Measurements from ENCODE around the gene CCS. TPM values are rescaled to one million over a fixed set of nuclear protein-coding genes. Genes with fewer than 3 reads are reported as not detected.

CCS gene
- total and polyA plus RNA-seq, 8 donors, result 16.9 to 125 (median 20.8) TPM

DNA sequence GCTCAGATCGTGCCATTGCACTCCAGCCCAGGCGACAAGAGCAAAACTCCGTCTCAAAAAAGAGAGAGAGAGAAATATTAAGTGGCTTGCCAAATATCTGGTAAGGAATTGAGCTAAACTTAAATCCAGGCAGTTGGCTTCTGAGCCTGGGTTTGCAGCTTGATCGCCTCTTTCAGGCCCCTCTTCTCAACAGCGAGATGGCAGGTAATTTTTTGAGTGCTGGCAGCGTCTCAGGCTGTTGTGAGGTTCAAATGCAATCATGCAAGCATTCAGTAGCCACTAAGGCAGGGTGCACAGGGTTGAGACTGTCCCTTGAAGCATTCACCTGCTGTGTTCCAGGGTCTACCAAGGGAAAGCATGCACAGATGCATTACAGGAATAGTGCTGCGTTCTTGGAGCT, 23.9 kb upstream of the CCS start:
- H3K27me3 ChIP-seq, result no peaks in the 10 kb centered on the region
- no peaks in the 10 kb centered on the region for H3K36me3 ChIP-seq
- H3K27ac ChIP-seq, result no peak overlapping the region
- DNase-seq, result no peak
- no peaks in the 10 kb centered on the region for H3K9me3 ChIP-seq
- WGBS, 2 donors, result 80 to 90% methylated on average over 7 of the region's 7 CpGs
- FAIRE-seq, result no peak
- intact Hi-C loops (cut with DNase I), result no loop called here
- peaks cover 0 to 4% (median 0%) of the 10 kb centered on the region in 3 donors for H3K4me1 ChIP-seq
- no peak overlapping the region for H3K4me3 ChIP-seq
- no peak for ATAC-seq
- TF ChIP-seq CTCF (IDR thresholded peaks at IDR 0.05), result no peak

DNA sequence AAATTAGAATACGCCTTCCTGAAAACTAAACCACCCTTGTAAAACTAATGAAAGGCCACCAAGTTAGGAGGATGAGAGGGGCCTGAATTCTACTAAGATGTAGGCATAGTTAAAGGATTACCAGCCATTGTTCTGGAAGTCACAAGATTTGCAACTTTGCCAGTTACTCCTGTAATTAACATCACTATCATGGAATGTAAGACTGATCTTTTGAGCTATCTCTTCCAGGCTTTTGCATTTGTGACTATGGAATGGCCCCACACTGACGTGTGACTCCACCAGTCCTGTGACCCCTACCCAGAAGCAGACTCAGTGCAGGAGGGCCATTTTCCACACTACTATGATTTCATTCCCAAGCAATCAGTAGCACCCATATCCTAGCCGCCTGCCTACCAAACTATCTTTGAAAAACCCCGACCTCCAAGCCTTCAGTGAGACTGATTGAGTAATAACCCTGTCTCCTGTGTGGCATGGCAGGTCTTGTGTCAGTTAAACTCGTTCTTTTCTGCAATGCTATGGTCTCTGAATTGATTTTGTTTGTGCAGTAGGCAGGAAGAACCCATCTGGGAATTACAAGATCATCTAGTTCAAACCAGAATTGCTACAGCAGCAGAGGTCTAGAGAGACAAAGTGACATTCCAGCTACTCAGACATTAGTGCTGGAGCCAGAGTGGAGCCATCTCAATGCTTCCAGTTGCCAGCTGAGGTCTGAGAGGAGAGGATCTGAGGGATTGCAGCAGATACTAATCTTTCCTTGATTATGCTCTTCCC, 22.7 kb upstream of the CCS start:
- DNase-seq, result no peak
- no peak for TF ChIP-seq CTCF (IDR thresholded peaks at IDR 0.05)
- H3K4me1 ChIP-seq, result peaks cover 0 to 4% (median 0%) of the 10 kb centered on the region in 3 donors
- intact Hi-C loops (cut with DNase I), result no loop called here
- FAIRE-seq, result no peak
- no peak overlapping the region for H3K27ac ChIP-seq
- ATAC-seq, result no peak
- H3K27me3 ChIP-seq, result no peaks in the 10 kb centered on the region
- H3K36me3 ChIP-seq, result no peaks in the 10 kb centered on the region
- no peak overlapping the region for H3K4me3 ChIP-seq
- H3K9me3 ChIP-seq, result no peaks in the 10 kb centered on the region
- WGBS, 2 donors, result 47 to 50% methylated on average over 5 of the region's 5 CpGs

DNA sequence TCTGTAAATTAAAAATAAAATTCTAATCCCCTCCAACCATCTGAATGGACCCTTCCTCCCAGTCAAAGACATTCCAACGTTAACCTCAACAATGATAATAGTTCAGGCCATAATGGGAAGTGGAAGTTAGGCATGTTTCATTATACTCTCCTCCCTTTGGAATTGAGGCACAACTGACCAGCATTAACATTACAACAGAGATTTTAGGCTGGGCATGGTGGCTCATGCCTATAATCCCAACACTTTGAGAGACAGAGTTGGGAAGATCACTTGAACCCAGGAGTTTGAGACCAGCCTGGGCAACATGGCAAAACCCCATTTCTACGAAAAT, 22.2 kb upstream of the CCS start:
- FAIRE-seq (no peak), ATAC-seq (no peak), DNase-seq (no peak)
- Histone ChIP-seq H3K36me3 (no peaks in the 10 kb centered on the region), H3K27me3 (no peaks in the 10 kb centered on the region), H3K9me3 (no peaks in the 10 kb centered on the region), H3K27ac (no peak overlapping the region), H3K4me3 (no peak overlapping the region), H3K4me1 (peaks cover 0 to 4% (median 0%) of the 10 kb centered on the region in 3 donors)
- no peak for TF ChIP-seq CTCF (IDR thresholded peaks at IDR 0.05)
- WGBS, 2 donors, result 44 to 52% methylated on average over 2 of the region's 2 CpGs
- intact Hi-C loops (cut with DNase I), result no loop called here

DNA sequence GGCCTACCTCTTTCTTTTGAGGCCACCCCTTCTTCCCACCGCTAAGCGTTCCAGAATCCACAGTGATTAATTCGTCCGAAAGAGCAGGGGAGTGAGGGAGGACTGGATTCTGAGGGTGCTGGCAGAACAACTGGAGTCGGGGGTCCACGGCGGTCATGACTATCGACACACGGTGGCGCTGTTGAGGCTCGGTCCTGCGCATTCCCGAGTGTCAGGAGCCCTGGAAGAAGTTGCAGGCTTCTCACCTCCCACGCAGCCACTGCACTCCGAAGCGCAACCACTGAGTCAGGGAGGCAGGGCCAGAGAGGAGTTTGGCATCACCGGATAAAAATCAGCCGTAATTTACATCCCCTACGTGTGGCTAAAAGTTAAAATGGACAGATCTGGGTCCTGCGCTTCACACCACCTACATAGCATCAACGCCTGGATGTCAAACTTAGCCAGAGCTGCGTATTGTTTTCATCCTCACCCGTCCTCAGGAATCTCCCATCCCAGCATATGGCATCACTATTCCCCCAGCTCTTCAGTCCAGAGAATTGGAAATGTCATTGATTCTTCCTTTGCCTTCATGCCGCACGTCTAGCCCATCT, 13.9 kb upstream of the CCS start:
- no peak overlapping the region for H3K27ac ChIP-seq
- no peaks in the 10 kb centered on the region for H3K27me3 ChIP-seq
- no peaks in the 10 kb centered on the region for H3K4me1 ChIP-seq
- peak; percentile 85 to 99 (median 96) for ATAC-seq
- no peak overlapping the region for H3K4me3 ChIP-seq
- no peak for FAIRE-seq
- peak; percentile 63 to 93 (median 78) for DNase-seq
- 16 to 18% methylated on average over 25 of the region's 25 CpGs for WGBS, 2 donors
- no peaks in the 10 kb centered on the region for H3K36me3 ChIP-seq
- intact Hi-C loops (cut with DNase I), result loop anchor here in 1 of 3 donors (2.0 kb wide), 1 partner anchor 100 kb away; no protein-coding TSS in a partner anchor
- no peaks in the 10 kb centered on the region for H3K9me3 ChIP-seq
- TF ChIP-seq CTCF (IDR thresholded peaks at IDR 0.05), result peak; percentile 54 to 76 (median 72)

DNA sequence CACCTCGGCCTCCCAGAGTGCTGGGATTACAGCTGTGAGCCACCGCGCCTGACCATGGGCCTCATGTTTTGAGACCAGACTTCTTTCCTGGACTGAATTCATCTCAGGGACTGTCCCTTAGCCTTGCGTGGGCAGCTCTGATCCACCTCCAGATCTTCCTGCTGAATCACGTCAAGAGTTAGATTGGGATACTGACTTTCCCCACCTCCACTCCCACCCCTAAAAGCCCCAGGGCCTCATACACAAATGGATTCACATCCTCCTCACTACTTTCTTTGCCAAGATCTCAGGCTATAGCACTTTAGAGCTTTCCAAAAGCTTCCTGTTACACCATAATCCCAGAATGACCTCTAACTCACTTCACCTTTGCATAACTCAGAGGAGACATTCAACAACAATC, 12.2 kb upstream of the CCS start:
- H3K4me3 ChIP-seq, result no peak overlapping the region
- DNase-seq, result no peak
- no peaks in the 10 kb centered on the region for H3K36me3 ChIP-seq
- no peaks in the 10 kb centered on the region for H3K4me1 ChIP-seq
- H3K27me3 ChIP-seq, result no peaks in the 10 kb centered on the region
- no peaks in the 10 kb centered on the region for H3K9me3 ChIP-seq
- no peak for FAIRE-seq
- intact Hi-C loops (cut with DNase I), result no loop called here
- no peak overlapping the region for H3K27ac ChIP-seq
- no peak for TF ChIP-seq CTCF (IDR thresholded peaks at IDR 0.05)
- WGBS, 2 donors, result 85% methylated on average over 5 of the region's 5 CpGs
- ATAC-seq, result peak in 1 of 4 donors; percentile 31
